SK-N-SH (cell line): ENCODE results near the gene FBXO33. TPM values are rescaled to one million over a fixed set of nuclear protein-coding genes. Genes with fewer than 3 reads are reported as not detected.

Experiments used
- CTCF ChIA-PET: fragments of 300-600, 350-600 bp; formaldehyde crosslinking; extraction: SDS; loops from one replicate; lab custom pipeline; 2021; lab: Yijun Ruan, JAX
- POLR2A ChIA-PET: fragments of 350-600 bp; sonication (Branson Sonifier 250); formaldehyde crosslinking; extraction: SDS; loops from one replicate; lab custom pipeline; 2020; ENCODE audit warnings: antibody characterized with exemption, inconsistent platforms; lab: Yijun Ruan, JAX
- DNase-seq: peaks from one replicate; pipeline ENCODE4 v3.0.0; 2012
- H2AFZ ChIP-seq: fragments of 200-600 bp; sonication (generic); 2 replicates; pipeline ENCODE4 v1.8.1; 2016; ENCODE audit warnings: antibody characterized with exemption, mild to moderate bottlenecking, low read depth
- H3F3A ChIP-seq: fragments of 200-600 bp; sonication (generic); replicated peaks from 2 replicates; pipeline ENCODE3; 2016; ENCODE audit warnings: antibody characterized with exemption, mild to moderate bottlenecking; ENCODE audit not compliant: insufficient read depth
- H3K27ac ChIP-seq, 2 experiments: fragments of 200-500 bp in 1 of 2; fragments of 200-600 bp in 1 of 2; sonication (Bioruptor generic) in 1 of 2; sonication (generic), shearing (Covaris generic) in 1 of 2; 2 replicates each; pipeline versions ENCODE4 v1.5.1 to v1.6.1; 2014 to 2016; ENCODE audit warnings: low read depth in 2 of 2, inconsistent platforms in 1 of 2, low read length in 1 of 2, mild to moderate bottlenecking in 1 of 2, mixed read lengths in 1 of 2
- H3K27me3 ChIP-seq: fragments of 200-600 bp; sonication (generic), shearing (Covaris generic); 2 replicates; pipeline ENCODE4 v1.6.1; 2016; ENCODE audit warnings: mixed run types; ENCODE audit not compliant: insufficient read depth
- H3K36me3 ChIP-seq, 2 experiments: fragments of 200-500 bp in 1 of 2; fragments of 200-600 bp in 1 of 2; sonication (Bioruptor generic) in 1 of 2; sonication (generic) in 1 of 2; replicated peaks in 1 of 2; 2 replicates each; pipeline versions ENCODE3 to v1.5.1; 2014 to 2016; ENCODE audit warnings: low read length in 1 of 2, mild to moderate bottlenecking in 1 of 2; ENCODE audit not compliant: insufficient read depth in 2 of 2, control insufficient read depth in 1 of 2
- H3K4me1 ChIP-seq, 2 experiments: fragments of 200-500 bp in 1 of 2; fragments of 200-600 bp in 1 of 2; sonication (Bioruptor generic) in 1 of 2; sonication (generic), shearing (Covaris generic) in 1 of 2; 2 replicates each; pipeline versions ENCODE4 v1.5.1 to v1.6.1; 2014 to 2016; ENCODE audit warnings: low read depth in 1 of 2, low read length in 1 of 2, mixed run types in 1 of 2; ENCODE audit not compliant: insufficient read depth in 2 of 2, control insufficient read depth in 1 of 2
- H3K4me2 ChIP-seq: fragments of 200-600 bp; sonication (generic), shearing (Covaris generic); 2 replicates; pipeline ENCODE4 v1.6.1; 2017; ENCODE audit warnings: mixed run types
- H3K4me3 ChIP-seq, 2 experiments: fragments of 200-500 bp in 1 of 2; fragments of 200-600 bp in 1 of 2; sonication (Bioruptor generic) in 1 of 2; sonication (generic), shearing (Covaris generic) in 1 of 2; 2 replicates each; pipeline versions ENCODE4 v1.5.1 to v1.8.1; 2014 to 2016; ENCODE audit warnings: low read depth in 2 of 2, inconsistent platforms in 1 of 2, low read length in 1 of 2, mild to moderate bottlenecking in 1 of 2, mixed read lengths in 1 of 2, moderate library complexity in 1 of 2
- H3K79me2 ChIP-seq: fragments of 200-600 bp; sonication (generic); 2 replicates; pipeline ENCODE4 v1.8.1; 2017; ENCODE audit warnings: mild to moderate bottlenecking; ENCODE audit not compliant: insufficient read depth
- H3K9ac ChIP-seq: fragments of 200-600 bp; sonication (generic); 2 replicates; pipeline ENCODE4 v1.6.1; 2017; ENCODE audit warnings: mixed run types
- H3K9me2 ChIP-seq: fragments of 200-600 bp; sonication (generic); 2 replicates; pipeline ENCODE4 v1.6.1; 2017; ENCODE audit warnings: mixed run types
- H3K9me3 ChIP-seq: fragments of 200-600 bp; sonication (generic); 2 replicates; pipeline ENCODE4 v1.6.1; 2017; ENCODE audit warnings: mixed run types, mild to moderate bottlenecking, moderate library complexity
- H4K20me1 ChIP-seq: fragments of 200-600 bp; sonication (generic); 2 replicates; pipeline ENCODE4 v1.6.1; 2017; ENCODE audit warnings: mild to moderate bottlenecking, mixed run types; ENCODE audit not compliant: insufficient read depth
- CHD2 ChIP-seq: fragments of 150-350 bp; IDR thresholded peaks from 2 replicates; pipeline ENCODE4 v1.6.1; 2018; ENCODE audit warnings: low read length; ENCODE audit not compliant: partially characterized antibody
- ELF1 ChIP-seq: IDR thresholded peaks from 2 replicates; pipeline ENCODE4 v1.4.0; 2012
- EP300 ChIP-seq, 2 experiments: IDR thresholded peaks; 2 replicates each; pipeline versions ENCODE4 v1.4.0 to v1.6.1; 2012; ENCODE audit warnings: borderline replicate concordance in 1 of 2, low read depth in 1 of 2, low read length in 1 of 2
- EZH2phosphoT487 ChIP-seq: fragments of 200-600 bp; sonication (generic); IDR thresholded peaks from 2 replicates; pipeline ENCODE4 v1.6.1; 2017; ENCODE audit warnings: low read depth, mixed run types, mild to moderate bottlenecking, antibody characterized with exemption, moderate library complexity, borderline replicate concordance
- FOXJ3 ChIP-seq: sonication (generic); formaldehyde crosslinking; IDR thresholded peaks from 2 replicates; pipeline ENCODE4 v1.5.1; 2020; ENCODE audit warnings: mild to moderate bottlenecking, missing genetic modification reagents
- FOXM1 ChIP-seq: IDR thresholded peaks from 2 replicates; pipeline ENCODE4 v1.4.0; 2012; ENCODE audit warnings: low read depth, mild to moderate bottlenecking
- GATA2 ChIP-seq: sonication (generic); formaldehyde crosslinking; IDR thresholded peaks from 2 replicates; pipeline ENCODE4 v1.5.0; 2020; ENCODE audit warnings: mild to moderate bottlenecking, missing genetic modification reagents
- MEF2A ChIP-seq: IDR thresholded peaks from 2 replicates; pipeline ENCODE4 v1.4.0; 2012; ENCODE audit warnings: low read depth, borderline replicate concordance
- MXI1 ChIP-seq: IDR thresholded peaks from 2 replicates; pipeline ENCODE4 v1.6.1; 2012; ENCODE audit warnings: mild to moderate bottlenecking, low read depth, low read length, improper control_type of control experiment
- NFIC ChIP-seq: IDR thresholded peaks from 2 replicates; pipeline ENCODE4 v1.4.0; 2012; ENCODE audit warnings: borderline replicate concordance
- NRF1 ChIP-seq: IDR thresholded peaks from 2 replicates; pipeline ENCODE4 v1.6.1; 2012; ENCODE audit warnings: low read depth, mild to moderate bottlenecking, low read length
- RAD21 ChIP-seq: IDR thresholded peaks from 2 replicates; pipeline ENCODE4 v1.6.1; 2012; ENCODE audit warnings: mild to moderate bottlenecking, low read length
- RCOR1 ChIP-seq: fragments of 150-350 bp; IDR thresholded peaks from 2 replicates; pipeline ENCODE4 v1.6.1; 2017; ENCODE audit warnings: antibody characterized with exemption, low read length
- REST ChIP-seq: IDR thresholded peaks from 2 replicates; pipeline ENCODE4 v1.6.1; 2012; ENCODE audit warnings: mild to moderate bottlenecking, low read depth, low read length, moderate library complexity
- RFX5 ChIP-seq: IDR thresholded peaks from 2 replicates; pipeline ENCODE4 v1.6.1; 2012; ENCODE audit warnings: mild to moderate bottlenecking, improper control_type of control experiment, low read length
- RXRA ChIP-seq: IDR thresholded peaks from 2 replicates; pipeline ENCODE4 v1.4.0; 2012; ENCODE audit warnings: low read depth, mild to moderate bottlenecking, borderline replicate concordance
- SMC3 ChIP-seq: IDR thresholded peaks from 2 replicates; pipeline ENCODE4 v1.6.1; 2012; ENCODE audit warnings: low read depth, low read length, improper control_type of control experiment
- TAF1 ChIP-seq: IDR thresholded peaks from 2 replicates; pipeline ENCODE4 v1.6.1; 2012; ENCODE audit warnings: low read depth, mild to moderate bottlenecking, low read length, moderate library complexity, borderline replicate concordance
- TCF12 ChIP-seq: IDR thresholded peaks from 2 replicates; pipeline ENCODE4 v1.4.0; 2012
- TEAD4 ChIP-seq: IDR thresholded peaks from 2 replicates; pipeline ENCODE4 v1.4.0; 2012; ENCODE audit warnings: mild to moderate bottlenecking, borderline replicate concordance; ENCODE audit not compliant: insufficient read depth
- USF1 ChIP-seq: IDR thresholded peaks from 2 replicates; pipeline ENCODE4 v1.4.0; 2012; ENCODE audit warnings: low read depth, borderline replicate concordance
- YY1 ChIP-seq: IDR thresholded peaks from 2 replicates; pipeline ENCODE4 v1.4.0; 2012; ENCODE audit warnings: low read depth, mild to moderate bottlenecking
- WGBS: methylation state at CpG from one replicate; pipeline ENCODE4 v1.1.6; 2017; ENCODE audit warnings: low lambda C conversion rate; 5-methylcytosine and 5-hydroxymethylcytosine counted together
- polyA plus RNA-seq, 3 experiments: library from polyadenylated mRNA; depleted of rRNA; stranded (reverse); fragments of >200 nt; gene quantifications; 2 replicates each; pipeline ENCODE4 v1.2.3, GENCODE V29; 2012
- TF ChIP-seq, protein P1 (sequence below): IDR thresholded peaks from 2 replicates; pipeline ENCODE4 v1.4.0; 2012; ENCODE audit warnings: low read depth

The FBXO33 gene
- polyA plus RNA-seq, 1 of the 3 experiments (the other 2 are of a cell fraction) = 4.2 TPM

GRCh38 chr14:39431416-39432178 is 636 bp downstream of the FBXO33 start:
- Histone ChIP-seq H3K9ac (peak overlapping the region; percentile 92), H3K4me2 (peak overlapping the region; percentile 76), H3K27ac (peak overlapping the region; percentile 95), H3K9me3 (no peaks in the 10 kb centered on the region), H3K4me3 (peak overlapping the region; percentile 68 to 70), H3F3A (no peaks in the 10 kb centered on the region), H3K79me2 (peaks cover 42% of the 10 kb centered on the region), H3K4me1 (peaks cover 0 to 7% of the 10 kb centered on the region in 2 experiments; a peak in 2 of 4 replicates), H2AFZ (0 out of 2 replicates have a peak overlapping the region, but pooled peaks have one; percentile 79), H4K20me1 (no peaks in the 10 kb centered on the region; the same call in 1 of the 2 replicates), H3K9me2 (no peaks in the 10 kb centered on the region), H3K36me3 (no peaks in the 10 kb centered on the region), H3K27me3 (no peaks in the 10 kb centered on the region)
- POLR2A ChIA-PET = interaction anchor here (0.8 to 2.2 kb wide), 3 partner anchors 257 to 329 kb away, joined by 3 to 7 read pairs (median 6); partner anchors contain the start of genes PNN, SEC23A and TRAPPC6B
- TF ChIP-seq RCOR1 (no peak), FOXM1 (no peak), RAD21 (no peak), NRF1 (0 out of 2 replicates have a peak, but pooled peaks have one; percentile 25), YY1 (no peak), TAF1 (peak; percentile 68; the same call in 1 of the 2 replicates), USF1 (no peak), TCF12 (no peak), TEAD4 (no peak), RFX5 (no peak), SMC3 (no peak), EZH2phosphoT487 (no peak)
- TF ChIP-seq, protein P1, sequence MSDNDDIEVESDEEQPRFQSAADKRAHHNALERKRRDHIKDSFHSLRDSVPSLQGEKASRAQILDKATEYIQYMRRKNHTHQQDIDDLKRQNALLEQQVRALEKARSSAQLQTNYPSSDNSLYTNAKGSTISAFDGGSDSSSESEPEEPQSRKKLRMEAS = no peak
- DNase-seq = peak; percentile 32
- WGBS = 0% methylated on average over 4 of the region's 81 CpGs
- CTCF ChIA-PET = interaction anchor here (1.4 kb wide), 1 partner anchor 31 kb away, joined by 3 read pairs; no protein-coding TSS in a partner anchor

- Histone ChIP-seq H3K4me1 (peaks cover 0 to 7% of the 10 kb centered on the region in 2 experiments; a peak in 2 of 4 replicates), H3K79me2 (peaks cover 46% of the 10 kb centered on the region), H3K4me2 (peak overlapping the region; percentile 76), H3K9me2 (no peaks in the 10 kb centered on the region), H3K27me3 (no peaks in the 10 kb centered on the region), H3K4me3 (peak overlapping the region; percentile 68 to 70), H3F3A (no peaks in the 10 kb centered on the region), H2AFZ (no peak overlapping the region), H3K9ac (peak overlapping the region; percentile 92), H3K9me3 (no peaks in the 10 kb centered on the region), H3K36me3 (no peaks in the 10 kb centered on the region), H4K20me1 (no peaks in the 10 kb centered on the region; the same call in 1 of the 2 replicates), H3K27ac (peak overlapping the region in 1 of 2 experiments; percentile 95; a peak in 1 of 4 replicates)
- ChIA-PET POLR2A (interaction anchor here (0.8 to 2.2 kb wide), 2 partner anchors 256 to 328 kb away, joined by 3 to 7 read pairs; partner anchors contain the start of genes PNN and SEC23A), CTCF (no interaction called here)
- 41% methylated on average over 16 of the region's 19 CpGs for WGBS
- DNase-seq = no peak
- TF ChIP-seq YY1 = no peak
- TF ChIP-seq CHD2 = no peak
- TF ChIP-seq ELF1 = no peak
- TF ChIP-seq GATA2 (CRISPR knock-in tag) = no peak
- no peak for TF ChIP-seq EP300 (IDR thresholded peaks at IDR 0.05; ENCODE audit: borderline replicate concordance in 1 of 2, low read depth in 1 of 2, low read length in 1 of 2)
- TF ChIP-seq NFIC = no peak
- TF ChIP-seq REST = no peak
- TF ChIP-seq TAF1 = no peak
- TF ChIP-seq NRF1 = no peak
- TF ChIP-seq MEF2A = no peak
- TF ChIP-seq RXRA = no peak
- no peak for TF ChIP-seq FOXJ3
- no peak for TF ChIP-seq RFX5
- TF ChIP-seq MXI1 = no peak
- TF ChIP-seq SMC3 = no peak
Measured at GRCh38 chr14:39430762-39431415, 1.3 kb downstream of the FBXO33 start.
